DOHH2 (cell line): ENCODE data around the gene CLSTN1.

Source experiments
- CTCF ChIP-seq: fragments of 200-600 bp; sonication (generic); IDR thresholded peaks from one replicate; pipeline ENCODE4 v1.5.1; 2014; ENCODE audit warnings: antibody characterized with exemption, mild to moderate bottlenecking, low read depth, low read length; ENCODE audit not compliant: poor library complexity, severe bottlenecking
- EZH2phosphoT487 ChIP-seq: fragments of 200-600 bp; sonication (generic); IDR thresholded peaks from 2 replicates; pipeline ENCODE4 v1.6.1; 2017; ENCODE audit warnings: borderline replicate concordance, mild to moderate bottlenecking, antibody characterized with exemption, low read length, moderate library complexity, mixed read lengths

GRCh38 chr1:9705337-9706093 is 118.2 kb downstream of the CLSTN1 start:
- no peak for TF ChIP-seq CTCF
- no peak for TF ChIP-seq EZH2phosphoT487
